MCF 10A (cell line): ENCODE measurements around the gene GRIN3B. TPM values are rescaled to one million over a fixed set of nuclear protein-coding genes. Genes with fewer than 3 reads are reported as not detected.

Source experiments
- BruUV-seq: library from RNA; stranded (reverse); fragments of 400-500 nt; replicated peaks from 2 replicates; lab custom pipeline; 2021; lab: Mats Ljungman, UMichigan
- CTCF ChIA-PET: fragments of 300-600 bp; sonication (Branson Sonifier 250); formaldehyde crosslinking; extraction: SDS; loops from one replicate; lab custom pipeline; 2021; ENCODE audit warnings: antibody characterized with exemption, inconsistent platforms; lab: Yijun Ruan, JAX
- POLR2A ChIA-PET: fragments of 300-600, 350-650 bp; sonication (Branson Sonifier 250); formaldehyde crosslinking; extraction: SDS; loops from one replicate; lab custom pipeline; 2020; ENCODE audit warnings: antibody characterized with exemption, inconsistent platforms; lab: Yijun Ruan, JAX
- DNase-seq: peaks from one replicate; pipeline ENCODE4 v3.0.0-alpha.2; 2018; ENCODE audit not compliant: unreplicated experiment
- H3K27ac Mint-ChIP-seq: one replicate; pipeline ENCODE4 v1.8.0; 2022; ENCODE audit warnings: mild to moderate bottlenecking, low read depth, mixed read lengths; ENCODE audit not compliant: unreplicated experiment
- H3K27me3 Mint-ChIP-seq: one replicate; pipeline ENCODE4 v1.8.0; 2022; ENCODE audit warnings: mixed read lengths; ENCODE audit not compliant: insufficient read depth, unreplicated experiment
- H3K36me3 Mint-ChIP-seq: one replicate; pipeline ENCODE4 v1.8.0; 2022; ENCODE audit warnings: mild to moderate bottlenecking, moderate library complexity, mixed read lengths; ENCODE audit not compliant: insufficient read depth, unreplicated experiment
- H3K4me1 Mint-ChIP-seq: one replicate; pipeline ENCODE4 v1.8.0; 2022; ENCODE audit warnings: mixed read lengths; ENCODE audit not compliant: insufficient read depth, unreplicated experiment
- H3K4me3 Mint-ChIP-seq: one replicate; pipeline ENCODE4 v1.8.0; 2022; ENCODE audit warnings: mild to moderate bottlenecking, moderate library complexity, mixed read lengths; ENCODE audit not compliant: unreplicated experiment
- H3K9me3 Mint-ChIP-seq: one replicate; pipeline ENCODE4 v1.8.0; 2022; ENCODE audit warnings: mixed read lengths; ENCODE audit not compliant: unreplicated experiment
- intact Hi-C: fragments of 100-400 bp; cut with micrococcal nuclease; formaldehyde crosslinking; loops from 2 replicates; pipeline ENCODE4 v1.14.1; 2022
- total RNA-seq: library from RNA; stranded (reverse); gene quantifications from 2 replicates; pipeline ENCODE4 v1.2.3, GENCODE V29; 2022
- TF ChIP-seq, protein P1 (sequence below): fragments of 200-600 bp; IDR thresholded peaks from one replicate; pipeline ENCODE4 v1.8.0; 2022; ENCODE audit warnings: antibody characterized with exemption, mild to moderate bottlenecking; ENCODE audit not compliant: unreplicated experiment

GRIN3B gene
- total RNA-seq, 1 experiment from 2014 or later: not detected

DNA sequence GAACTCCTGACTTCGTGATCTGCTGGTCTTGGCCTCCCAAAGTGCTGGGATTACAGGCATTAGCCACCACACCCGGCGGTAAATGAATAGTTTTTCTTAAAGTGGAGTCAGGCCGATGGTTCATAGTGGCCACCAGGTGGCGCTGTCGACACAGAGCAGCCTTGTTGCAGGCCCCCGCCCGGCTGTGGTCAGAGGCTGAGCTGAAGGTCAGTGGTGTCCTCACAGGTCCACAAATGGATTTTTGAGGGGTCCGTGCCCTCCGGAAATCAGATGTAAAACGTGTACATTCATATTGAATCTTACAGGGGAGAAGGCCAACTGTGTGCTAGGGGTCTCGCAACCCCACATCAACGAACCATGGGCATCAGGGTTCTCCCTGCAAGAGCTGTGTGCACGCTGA is 29.5 kb upstream of the GRIN3B start:
- no peaks in the 10 kb centered on the region for H3K9me3 Mint-ChIP-seq
- H3K27ac Mint-ChIP-seq: no peak overlapping the region
- CTCF ChIA-PET: interaction anchor here (0.6 to 2.5 kb wide), 8 partner anchors 11 to 206 kb away, joined by 3 to 9 read pairs (median 4); no protein-coding TSS in a partner anchor
- H3K4me3 Mint-ChIP-seq: no peak overlapping the region
- H3K4me1 Mint-ChIP-seq: no peaks in the 10 kb centered on the region
- intact Hi-C loops: no loop called here
- DNase-seq: no peak
- TF ChIP-seq, protein P1, sequence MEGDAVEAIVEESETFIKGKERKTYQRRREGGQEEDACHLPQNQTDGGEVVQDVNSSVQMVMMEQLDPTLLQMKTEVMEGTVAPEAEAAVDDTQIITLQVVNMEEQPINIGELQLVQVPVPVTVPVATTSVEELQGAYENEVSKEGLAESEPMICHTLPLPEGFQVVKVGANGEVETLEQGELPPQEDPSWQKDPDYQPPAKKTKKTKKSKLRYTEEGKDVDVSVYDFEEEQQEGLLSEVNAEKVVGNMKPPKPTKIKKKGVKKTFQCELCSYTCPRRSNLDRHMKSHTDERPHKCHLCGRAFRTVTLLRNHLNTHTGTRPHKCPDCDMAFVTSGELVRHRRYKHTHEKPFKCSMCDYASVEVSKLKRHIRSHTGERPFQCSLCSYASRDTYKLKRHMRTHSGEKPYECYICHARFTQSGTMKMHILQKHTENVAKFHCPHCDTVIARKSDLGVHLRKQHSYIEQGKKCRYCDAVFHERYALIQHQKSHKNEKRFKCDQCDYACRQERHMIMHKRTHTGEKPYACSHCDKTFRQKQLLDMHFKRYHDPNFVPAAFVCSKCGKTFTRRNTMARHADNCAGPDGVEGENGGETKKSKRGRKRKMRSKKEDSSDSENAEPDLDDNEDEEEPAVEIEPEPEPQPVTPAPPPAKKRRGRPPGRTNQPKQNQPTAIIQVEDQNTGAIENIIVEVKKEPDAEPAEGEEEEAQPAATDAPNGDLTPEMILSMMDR: peak; percentile 79
- H3K36me3 Mint-ChIP-seq: peaks cover 64% of the 10 kb centered on the region
- BruUV-seq: no TSS peak
- POLR2A ChIA-PET: no interaction called here
- no peaks in the 10 kb centered on the region for H3K27me3 Mint-ChIP-seq

DNA sequence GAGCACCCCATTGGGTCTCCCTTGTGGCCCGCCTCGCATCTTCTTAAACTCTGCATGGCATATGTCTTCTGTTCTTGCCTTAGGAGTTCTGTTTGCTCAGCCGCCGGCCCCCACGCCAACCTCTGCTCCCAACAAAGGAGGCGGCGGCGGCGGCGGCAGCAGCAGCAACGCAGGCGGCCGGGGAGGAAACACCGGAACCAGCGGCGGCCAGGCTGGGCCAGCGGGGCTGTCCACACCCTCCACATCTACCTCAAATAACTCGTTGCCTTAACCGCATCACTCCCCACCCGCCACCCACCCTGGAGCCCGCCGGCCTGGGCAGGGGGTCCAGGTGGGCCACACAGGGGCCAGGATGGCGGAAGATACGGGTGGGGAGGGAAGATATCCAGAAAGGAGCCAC is 28.4 kb upstream of the GRIN3B start:
- Mint-ChIP-seq H3K4me1 (no peaks in the 10 kb centered on the region), H3K27me3 (no peaks in the 10 kb centered on the region), H3K27ac (no peak overlapping the region), H3K4me3 (no peak overlapping the region), H3K36me3 (peaks cover 59% of the 10 kb centered on the region), H3K9me3 (no peaks in the 10 kb centered on the region)
- POLR2A ChIA-PET: no interaction called here
- DNase-seq: no peak
- TF ChIP-seq, protein P1: no peak
- CTCF ChIA-PET: interaction anchor here (0.8 to 1.8 kb wide), 4 partner anchors 10 to 54 kb away, joined by 4 to 8 read pairs (median 6); no protein-coding TSS in a partner anchor
- BruUV-seq: no TSS peak
- intact Hi-C loops: no loop called here

DNA sequence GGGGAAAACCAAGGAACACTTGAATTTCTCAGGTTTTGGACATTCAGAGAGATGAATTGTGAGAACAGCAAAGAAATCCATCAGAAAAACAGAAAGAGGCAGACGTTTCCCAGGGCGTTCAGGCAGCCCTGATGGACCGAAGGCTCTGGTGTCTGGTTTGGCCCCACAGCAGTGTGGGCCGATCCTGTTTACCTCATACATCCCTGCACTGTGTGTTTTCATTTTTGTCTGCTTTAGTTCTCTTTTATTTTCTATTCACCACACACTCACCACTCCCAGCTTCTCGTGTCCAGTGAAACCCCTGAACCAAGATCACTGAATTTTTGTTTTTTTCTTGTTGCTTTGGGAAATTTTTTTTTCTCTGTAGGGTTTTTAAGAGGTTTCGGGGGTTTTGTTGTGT is 27.9 kb upstream of the GRIN3B start:
- CTCF ChIA-PET: interaction anchor here (1.0 to 1.8 kb wide), 3 partner anchors 10 to 52 kb away, joined by 4 to 8 read pairs (median 7); no protein-coding TSS in a partner anchor
- no peaks in the 10 kb centered on the region for H3K27me3 Mint-ChIP-seq
- no peak overlapping the region for H3K27ac Mint-ChIP-seq
- DNase-seq: no peak
- TF ChIP-seq, protein P1: no peak
- peaks cover 54% of the 10 kb centered on the region for H3K36me3 Mint-ChIP-seq
- intact Hi-C loops: no loop called here
- H3K4me1 Mint-ChIP-seq: no peaks in the 10 kb centered on the region
- no TSS peak for BruUV-seq
- POLR2A ChIA-PET: no interaction called here
- no peaks in the 10 kb centered on the region for H3K9me3 Mint-ChIP-seq
- no peak overlapping the region for H3K4me3 Mint-ChIP-seq

DNA sequence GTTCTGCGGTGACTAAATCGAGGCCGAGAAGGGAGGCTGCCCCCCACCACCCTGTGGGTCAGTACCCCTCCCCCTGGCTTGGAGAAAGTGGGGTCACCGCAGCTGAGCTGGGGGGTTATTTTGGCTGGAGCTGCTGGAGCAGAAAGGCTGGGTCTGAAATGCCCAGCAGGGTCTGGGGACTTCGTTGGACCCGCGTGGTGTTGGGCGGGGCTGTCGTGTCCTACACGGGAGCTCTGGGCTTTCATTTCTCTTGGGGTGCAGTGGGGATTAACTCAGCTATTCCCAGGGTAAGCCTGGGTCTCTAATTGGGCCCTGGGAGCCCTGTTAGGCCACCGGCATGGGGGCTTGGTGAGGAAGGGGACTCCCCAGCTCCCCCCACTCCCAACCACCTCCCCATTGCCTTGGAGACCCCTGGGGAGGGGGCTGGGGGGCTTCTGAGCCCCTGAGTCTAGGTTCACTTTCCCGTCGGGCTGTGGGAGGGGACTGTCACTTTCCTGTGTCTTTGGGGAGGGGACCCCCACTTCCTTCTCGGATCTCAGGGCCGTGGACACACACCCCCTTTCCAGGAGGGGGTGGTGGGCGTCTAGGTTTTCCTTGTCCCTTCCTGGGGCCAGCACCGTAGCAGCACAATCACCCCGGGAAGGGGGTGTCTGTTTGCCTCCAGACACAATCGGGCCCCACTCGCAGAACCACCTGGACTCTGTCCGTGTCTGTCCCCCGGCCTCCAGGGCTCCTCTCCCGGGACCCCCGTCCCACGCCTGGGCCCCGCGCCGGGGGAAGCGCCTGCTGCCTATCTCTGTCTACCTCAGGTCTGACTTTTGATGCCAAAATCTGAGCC is 26.3 kb upstream of the GRIN3B start:
- TF ChIP-seq, protein P1: no peak
- intact Hi-C loops: no loop called here
- no peak overlapping the region for H3K4me3 Mint-ChIP-seq
- no peaks in the 10 kb centered on the region for H3K4me1 Mint-ChIP-seq
- no peaks in the 10 kb centered on the region for H3K9me3 Mint-ChIP-seq
- H3K36me3 Mint-ChIP-seq: peaks cover 38% of the 10 kb centered on the region
- CTCF ChIA-PET: interaction anchor here (0.7 to 1.3 kb wide), 2 partner anchors 9 to 10 kb away, joined by 3 to 5 read pairs; partner anchors contain the start of gene WDR18
- POLR2A ChIA-PET: no interaction called here
- DNase-seq: no peak
- no peak overlapping the region for H3K27ac Mint-ChIP-seq
- no peaks in the 10 kb centered on the region for H3K27me3 Mint-ChIP-seq
- BruUV-seq: no TSS peak
